Vagina (tissue), 2 donors: ENCODE measurements around the gene CPSF4L.

Source experiments
- CTCF ChIP-seq, 3 experiments: fragments of 450-650 bp in 2 of 3; fragments of 200-600 bp in 1 of 3; sonication (generic) in 1 of 3; IDR thresholded peaks; one replicate each; pipeline ENCODE4 v1.5.1; 2017 to 2019; ENCODE audit warnings: antibody characterized with exemption in 3 of 3, mild to moderate bottlenecking in 2 of 3, moderate library complexity in 2 of 3
- POLR2A ChIP-seq, 2 donors: fragments of 450-650 bp; IDR thresholded peaks; one replicate each; pipeline ENCODE4 v1.6.1; 2017; ENCODE audit warnings: antibody characterized with exemption in 2 of 2, mild to moderate bottlenecking in 2 of 2, moderate library complexity in 2 of 2

GRCh38 chr17:73289549-73290254 is 28.0 kb upstream of the CPSF4L start:
- TF ChIP-seq POLR2A (IDR thresholded peaks at IDR 0.05) (no peak), CTCF (IDR thresholded peaks at IDR 0.05) (no peak)
